Stimulated activated CD4-positive, alpha-beta T cell treated with anti-CD3 and anti-CD28 coated beads, Interleukin-12 subunit alpha, Interleukin-12 subunit beta, amount 100 ng/mL, for 4 hours (primary cell): ENCODE data around the gene UNC5A.

Source experiments
- DNase-seq: peaks from one replicate; pipeline ENCODE4 v3.0.0-alpha.2; 2020

Gene UNC5A

GRCh38 chr5:176802116-176802784, 8.1 kb upstream of the UNC5A start:
- no peak for DNase-seq

- no peak for DNase-seq
Measured at GRCh38 chr5:176803068-176803942, 7.1 kb upstream of the UNC5A start.

- DNase-seq, result no peak
Measured at GRCh38 chr5:176803943-176804498, 6.3 kb upstream of the UNC5A start.

GRCh38 chr5:176806137-176806536, 4.2 kb upstream of the UNC5A start:
- DNase-seq, result no peak

GRCh38 chr5:176809544-176810080, 747 bp upstream of the UNC5A start:
- no peak for DNase-seq

- no peak for DNase-seq
Measured at GRCh38 chr5:176810687-176811501, 535 bp downstream of the UNC5A start.

GRCh38 chr5:176812269-176813259, 2.2 kb downstream of the UNC5A start:
- no peak for DNase-seq

- no peak for DNase-seq
Measured at GRCh38 chr5:176813587-176814312, 3.4 kb downstream of the UNC5A start.

- no peak for DNase-seq
Measured at GRCh38 chr5:176814313-176814685, 3.9 kb downstream of the UNC5A start.

GRCh38 chr5:176814836-176815438, 4.6 kb downstream of the UNC5A start:
- DNase-seq, result no peak

- no peak for DNase-seq
Measured at GRCh38 chr5:176816043-176816745, 5.8 kb downstream of the UNC5A start.

GRCh38 chr5:176816791-176817347, 6.5 kb downstream of the UNC5A start:
- DNase-seq, result no peak

- no peak for DNase-seq
Measured at GRCh38 chr5:176817369-176817840, 7.0 kb downstream of the UNC5A start.

GRCh38 chr5:176817841-176818377, 7.5 kb downstream of the UNC5A start:
- DNase-seq, result no peak

GRCh38 chr5:176818391-176819098, 8.2 kb downstream of the UNC5A start:
- no peak for DNase-seq

- no peak for DNase-seq
Measured at GRCh38 chr5:176819476-176819875, 9.1 kb downstream of the UNC5A start.

- DNase-seq, result no peak
Measured at GRCh38 chr5:176820937-176821336, 10.6 kb downstream of the UNC5A start.

GRCh38 chr5:176821441-176821840, 11.1 kb downstream of the UNC5A start:
- no peak for DNase-seq
